ENCODE measurements around the gene CLEC17A.
"Not testable (repeated sequence)": the region's sequence is repeated elsewhere in the genome, so short reads cannot be mapped to it uniquely, and the experiment has no call there.

CLEC17A gene

GRCh38 chr19:14584372-14584771 is 1.5 kb downstream of the CLEC17A start:
- not testable (repeated sequence) for DNase-seq

- not testable (repeated sequence) for DNase-seq
Observed at GRCh38 chr19:14585187-14585586, 2.3 kb downstream of the CLEC17A start.

GRCh38 chr19:14589433-14589832 is 6.5 kb downstream of the CLEC17A start:
- not testable (repeated sequence) for DNase-seq

GRCh38 chr19:14595558-14595957 is 12.7 kb downstream of the CLEC17A start:
- DNase-seq = no peak

GRCh38 chr19:14599548-14600147 is 16.8 kb downstream of the CLEC17A start:
- DNase-seq = no peak

- no peak for DNase-seq
Observed at GRCh38 chr19:14603990-14604387, 21.1 kb downstream of the CLEC17A start.

- DNase-seq = no peak
Observed at GRCh38 chr19:14606627-14607026, 23.7 kb downstream of the CLEC17A start.

GRCh38 chr19:14611051-14611450 is 28.2 kb downstream of the CLEC17A start:
- DNase-seq = no peak

- not testable (repeated sequence) for DNase-seq
Observed at GRCh38 chr19:14612242-14612641, 29.4 kb downstream of the CLEC17A start.

- no peak for DNase-seq
Observed at GRCh38 chr19:14612657-14613056, 29.8 kb downstream of the CLEC17A start.

- DNase-seq = not testable (repeated sequence)
Observed at GRCh38 chr19:14613399-14614098, 30.7 kb downstream of the CLEC17A start.

- peak; percentile 14 for DNase-seq
Observed at GRCh38 chr19:14614099-14614412, 31.2 kb downstream of the CLEC17A start.

- DNase-seq = no peak
Observed at GRCh38 chr19:14615623-14616022, 32.7 kb downstream of the CLEC17A start.

- DNase-seq = no peak
Observed at GRCh38 chr19:14616407-14616806, 33.5 kb downstream of the CLEC17A start.

GRCh38 chr19:14619404-14619803 is 36.5 kb downstream of the CLEC17A start:
- no peak for DNase-seq

- not testable (repeated sequence) for DNase-seq
Observed at GRCh38 chr19:14624491-14624890, 41.6 kb downstream of the CLEC17A start.

GRCh38 chr19:14629557-14629956 is 46.7 kb downstream of the CLEC17A start:
- no peak for DNase-seq

- DNase-seq = peak; percentile 34
Observed at GRCh38 chr19:14632286-14632685, 49.4 kb downstream of the CLEC17A start.

GRCh38 chr19:14639536-14640277 is 56.8 kb downstream of the CLEC17A start:
- DNase-seq = no peak

- DNase-seq = no peak
Observed at GRCh38 chr19:14648506-14648905, 65.6 kb downstream of the CLEC17A start.

- DNase-seq = no peak
Observed at GRCh38 chr19:14649020-14649419, 66.1 kb downstream of the CLEC17A start.

GRCh38 chr19:14650161-14650560 is 67.3 kb downstream of the CLEC17A start:
- DNase-seq = no peak

GRCh38 chr19:14654786-14655560 is 72.1 kb downstream of the CLEC17A start:
- DNase-seq = no peak

All from CD4-positive, alpha-beta T cell treated with Interleukin-21 for 1 hour (primary cell).